Measurements from ENCODE around the gene CMTM6.
"Not testable (repeated sequence)": the region's sequence is repeated elsewhere in the genome, so short reads cannot be mapped to it uniquely, and the experiment has no call there.

Gene CMTM6

GRCh38 chr3:32502118-32502945 is at the start of gene CMTM6:
Gene CMTM6 (minus strand): TSS chr3:32502852. CDS start chr3:32502745, 107 bp downstream.
- peak; percentile 74 for DNase-seq

- no peak for DNase-seq
These were observed 49.4 kb upstream of the CMTM6 start for GRCh38 chr3:32552013-32552412.

GRCh38 chr3:32551496-32551895 is 48.8 kb upstream of the CMTM6 start:
- DNase-seq, result no peak

- peak; percentile 12 for DNase-seq
These were observed 48.4 kb upstream of the CMTM6 start for GRCh38 chr3:32551087-32551486.

GRCh38 chr3:32545305-32545704 is 42.7 kb upstream of the CMTM6 start:
- no peak for DNase-seq

- no peak for DNase-seq
These were observed 42.2 kb upstream of the CMTM6 start for GRCh38 chr3:32544894-32545293.

- no peak for DNase-seq
These were observed 40.2 kb upstream of the CMTM6 start for GRCh38 chr3:32542807-32543206.

- no peak for DNase-seq
These were observed 38.2 kb upstream of the CMTM6 start for GRCh38 chr3:32540899-32541298.

GRCh38 chr3:32532434-32532833 is 29.8 kb upstream of the CMTM6 start:
- no peak for DNase-seq

GRCh38 chr3:32531010-32531647 is 28.5 kb upstream of the CMTM6 start:
- DNase-seq, result no peak

- no peak for DNase-seq
These were observed 23.1 kb upstream of the CMTM6 start for GRCh38 chr3:32525720-32526119.

- no peak for DNase-seq
These were observed 20.0 kb upstream of the CMTM6 start for GRCh38 chr3:32522682-32523081.

GRCh38 chr3:32518921-32519320 is 16.3 kb upstream of the CMTM6 start:
- not testable (repeated sequence) for DNase-seq

- not testable (repeated sequence) for DNase-seq
These were observed 14.1 kb upstream of the CMTM6 start for GRCh38 chr3:32516751-32517150.

GRCh38 chr3:32511005-32511404 is 8.4 kb upstream of the CMTM6 start:
- DNase-seq, result no peak

- DNase-seq, result peak; percentile 47
These were observed 7.5 kb upstream of the CMTM6 start for GRCh38 chr3:32510075-32510724.

GRCh38 chr3:32508711-32509110 is 6.1 kb upstream of the CMTM6 start:
- DNase-seq, result no peak

GRCh38 chr3:32506466-32506865 is 3.8 kb upstream of the CMTM6 start:
- peak; percentile 18 for DNase-seq

GRCh38 chr3:32502946-32503286 is 264 bp upstream of the CMTM6 start:
- DNase-seq, result no peak

- DNase-seq, result peak; percentile 61
These were observed 902 bp downstream of the CMTM6 start for GRCh38 chr3:32501783-32502117.

- peak; percentile 43 for DNase-seq
These were observed 1.5 kb downstream of the CMTM6 start for GRCh38 chr3:32500880-32501782.

GRCh38 chr3:32500231-32500630 is 2.4 kb downstream of the CMTM6 start:
- no peak for DNase-seq

- DNase-seq, result peak; percentile 37
These were observed 3.1 kb downstream of the CMTM6 start for GRCh38 chr3:32499585-32499984.
